ENCODE data around the gene SYNE4. TPM values are rescaled to one million over a fixed set of nuclear protein-coding genes. Genes with fewer than 3 reads are reported as not detected.

Gene SYNE4
- total and polyA plus RNA-seq, 2 experiments from 2014 or later, result 0.31 TPM; not detected in 1

DNA sequence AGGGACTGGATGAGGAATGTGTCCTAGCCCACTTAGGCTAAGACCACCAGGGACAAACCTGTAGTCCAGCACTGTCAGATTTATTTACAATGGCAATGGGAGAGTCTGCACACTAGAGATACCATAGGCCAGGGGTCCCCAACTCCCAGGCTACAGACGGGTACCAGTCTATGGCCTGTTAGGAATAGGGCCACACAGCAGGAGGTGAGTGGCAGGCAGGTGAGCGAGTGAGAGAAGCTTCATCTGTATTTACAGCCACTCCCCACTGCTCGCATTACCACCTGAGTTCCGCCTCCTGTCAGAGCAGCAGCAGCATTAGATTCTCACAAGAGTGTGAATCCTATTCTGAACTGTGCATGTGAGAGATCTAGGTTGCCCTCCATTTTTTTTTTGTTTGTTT, 43.0 kb upstream of the SYNE4 start:
- H3K4me2 ChIP-seq (ENCODE audit: unreplicated experiment), result no peak overlapping the region
- no peak overlapping the region for H2AFZ ChIP-seq
- no peaks in the 10 kb centered on the region for H3K9me2 ChIP-seq (ENCODE audit: insufficient read depth)
- H3K27ac ChIP-seq, result no peak overlapping the region
- in situ Hi-C loops (cut with MboI), result no loop called here
- 88 to 98% methylated on average over 4 of the region's 4 CpGs for WGBS, 2 experiments (ENCODE audit: low coverage in 1 of 2, low lambda C conversion rate in 2 of 2, missing lambda C conversion rate in 2 of 2)
- no peak for DNase-seq
- TF ChIP-seq EZH2phosphoT487 (IDR thresholded peaks at IDR 0.05; ENCODE audit: insufficient read depth, low read depth) (no peak), EZH2 (IDR thresholded peaks at IDR 0.05; ENCODE audit: insufficient read depth, poor library complexity, severe bottlenecking) (no peak)
- H3K4me3 ChIP-seq, result no peak overlapping the region
- no peaks in the 10 kb centered on the region for H3K9me3 ChIP-seq (ENCODE audit: low read depth)
- no peak overlapping the region for H3K9ac ChIP-seq
- no peaks in the 10 kb centered on the region for H3K27me3 ChIP-seq (replicated peaks; ENCODE audit: insufficient read depth)
- H3K79me2 ChIP-seq (ENCODE audit: insufficient read depth), result peaks cover 25% of the 10 kb centered on the region
- peaks cover 8% of the 10 kb centered on the region for H3K4me1 ChIP-seq (ENCODE audit: insufficient read depth)
- H4K20me1 ChIP-seq (ENCODE audit: insufficient read depth), result no peaks in the 10 kb centered on the region
- H3K36me3 ChIP-seq (ENCODE audit: low read depth), result no peaks in the 10 kb centered on the region
- H3F3A ChIP-seq (ENCODE audit: insufficient read depth), result peaks cover 14% of the 10 kb centered on the region

DNA sequence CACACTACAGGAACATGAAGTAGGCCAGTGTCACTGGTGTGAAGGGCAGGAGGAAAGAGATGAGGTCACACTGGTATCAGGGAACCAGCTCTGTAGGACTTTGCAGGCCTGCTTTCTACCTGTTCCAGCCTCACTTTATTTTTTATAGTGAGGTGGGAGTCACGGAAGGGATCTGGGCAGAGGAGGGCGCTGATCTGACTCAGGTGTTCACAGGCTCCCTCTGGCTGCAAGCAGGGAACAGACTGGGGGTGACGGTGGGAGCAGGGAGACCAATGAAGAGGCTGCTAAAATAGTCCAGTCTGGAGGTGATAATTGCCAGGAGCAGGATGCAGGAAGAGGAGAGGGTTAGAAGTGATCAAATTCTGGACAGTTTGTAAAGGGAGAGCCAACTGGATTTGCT, 42.6 kb upstream of the SYNE4 start:
- TF ChIP-seq EZH2phosphoT487 (IDR thresholded peaks at IDR 0.05; ENCODE audit: insufficient read depth, low read depth), result no peak
- TF ChIP-seq EZH2 (IDR thresholded peaks at IDR 0.05; ENCODE audit: insufficient read depth, poor library complexity, severe bottlenecking), result no peak
- H3K9me3 ChIP-seq (ENCODE audit: low read depth), result no peaks in the 10 kb centered on the region
- H3K27me3 ChIP-seq (replicated peaks; ENCODE audit: insufficient read depth), result no peaks in the 10 kb centered on the region

GRCh38 chr19:36049080-36049698, 40.6 kb upstream of the SYNE4 start:
- H3K9ac ChIP-seq, result no peak overlapping the region
- H4K20me1 ChIP-seq (ENCODE audit: insufficient read depth), result no peaks in the 10 kb centered on the region
- H3K27ac ChIP-seq, result no peak overlapping the region
- no peak for DNase-seq
- TF ChIP-seq EZH2phosphoT487 (IDR thresholded peaks at IDR 0.05; ENCODE audit: insufficient read depth, low read depth) (no peak), EZH2 (IDR thresholded peaks at IDR 0.05; ENCODE audit: insufficient read depth, poor library complexity, severe bottlenecking) (no peak)
- no peak overlapping the region for H2AFZ ChIP-seq
- no peaks in the 10 kb centered on the region for H3K27me3 ChIP-seq (replicated peaks; ENCODE audit: insufficient read depth)
- peaks cover 14% of the 10 kb centered on the region for H3F3A ChIP-seq (ENCODE audit: insufficient read depth)
- peaks cover 15% of the 10 kb centered on the region for H3K4me1 ChIP-seq (ENCODE audit: insufficient read depth)
- no peaks in the 10 kb centered on the region for H3K36me3 ChIP-seq (ENCODE audit: low read depth)
- H3K9me3 ChIP-seq (ENCODE audit: low read depth), result no peaks in the 10 kb centered on the region
- H3K9me2 ChIP-seq (ENCODE audit: insufficient read depth), result no peaks in the 10 kb centered on the region
- H3K79me2 ChIP-seq (ENCODE audit: insufficient read depth), result peaks cover 12% of the 10 kb centered on the region
- no peak overlapping the region for H3K4me2 ChIP-seq (ENCODE audit: unreplicated experiment)
- WGBS, 2 experiments (ENCODE audit: low coverage in 1 of 2, low lambda C conversion rate in 2 of 2, missing lambda C conversion rate in 2 of 2), result 82 to 86% methylated on average over 4 of the region's 4 CpGs
- no peak overlapping the region for H3K4me3 ChIP-seq
- in situ Hi-C loops (cut with MboI), result no loop called here

More for the DNA sequence above, 42.6 kb upstream of the SYNE4 start:
- 56 to 57% methylated on average over 3 of the region's 3 CpGs for WGBS, 2 experiments (ENCODE audit: low coverage in 1 of 2, low lambda C conversion rate in 2 of 2, missing lambda C conversion rate in 2 of 2)
- H3K79me2 ChIP-seq (ENCODE audit: insufficient read depth), result peaks cover 21% of the 10 kb centered on the region
- no peaks in the 10 kb centered on the region for H3K36me3 ChIP-seq (ENCODE audit: low read depth)
- no peak overlapping the region for H3K4me3 ChIP-seq
- H3K9me2 ChIP-seq (ENCODE audit: insufficient read depth), result no peaks in the 10 kb centered on the region
- in situ Hi-C loops (cut with MboI), result no loop called here
- no peak overlapping the region for H3K27ac ChIP-seq
- H3K9ac ChIP-seq, result no peak overlapping the region
- H3F3A ChIP-seq (ENCODE audit: insufficient read depth), result peaks cover 14% of the 10 kb centered on the region
- DNase-seq, result no peak
- peaks cover 12% of the 10 kb centered on the region for H3K4me1 ChIP-seq (ENCODE audit: insufficient read depth)
- H2AFZ ChIP-seq, result no peak overlapping the region
- no peaks in the 10 kb centered on the region for H4K20me1 ChIP-seq (ENCODE audit: insufficient read depth)
- no peak overlapping the region for H3K4me2 ChIP-seq (ENCODE audit: unreplicated experiment)

DNA sequence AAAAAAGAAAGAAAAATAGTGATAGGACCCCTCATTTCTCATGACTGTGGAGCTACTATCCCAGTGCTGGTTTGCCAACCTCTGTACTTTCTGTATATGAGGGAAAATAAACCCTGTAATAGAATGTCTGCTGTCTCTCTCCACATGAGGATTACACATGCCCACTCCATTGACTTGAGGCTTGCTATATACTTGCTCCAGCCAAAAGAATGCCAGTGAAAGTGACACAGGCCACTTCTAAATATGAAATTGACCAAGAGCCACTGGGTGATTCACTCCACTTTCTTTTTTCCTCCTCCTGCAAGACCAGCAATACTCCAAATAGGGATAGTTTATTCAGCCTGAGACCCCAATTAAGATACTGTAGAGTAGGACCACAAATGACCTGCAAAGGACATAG, 39.2 kb upstream of the SYNE4 start:
- H3K4me3 ChIP-seq, result no peak overlapping the region
- no peaks in the 10 kb centered on the region for H3K36me3 ChIP-seq (ENCODE audit: low read depth)
- no peak for DNase-seq
- no peaks in the 10 kb centered on the region for H3K9me3 ChIP-seq (ENCODE audit: low read depth)
- no peak overlapping the region for H3K4me2 ChIP-seq (ENCODE audit: unreplicated experiment)
- H3K27ac ChIP-seq, result no peak overlapping the region
- H2AFZ ChIP-seq, result no peak overlapping the region
- H3F3A ChIP-seq (ENCODE audit: insufficient read depth), result 0 out of 2 replicates have a peak, but pooled peaks cover 6% of the 10 kb centered on the region
- no peaks in the 10 kb centered on the region for H3K27me3 ChIP-seq (replicated peaks; ENCODE audit: insufficient read depth)
- TF ChIP-seq EZH2 (IDR thresholded peaks at IDR 0.05; ENCODE audit: insufficient read depth, poor library complexity, severe bottlenecking), result no peak
- no peak for TF ChIP-seq EZH2phosphoT487 (IDR thresholded peaks at IDR 0.05; ENCODE audit: insufficient read depth, low read depth)
- peaks cover 12% of the 10 kb centered on the region for H3K79me2 ChIP-seq (ENCODE audit: insufficient read depth)
- no peaks in the 10 kb centered on the region for H4K20me1 ChIP-seq (ENCODE audit: insufficient read depth)
- H3K4me1 ChIP-seq (ENCODE audit: insufficient read depth), result peaks cover 13% of the 10 kb centered on the region
- no peak overlapping the region for H3K9ac ChIP-seq
- no peaks in the 10 kb centered on the region for H3K9me2 ChIP-seq (ENCODE audit: insufficient read depth)
- in situ Hi-C loops (cut with MboI), result no loop called here

All from GM23248 (cell line).